Right kidney (tissue), 1 donor: ENCODE measurements around the gene ARHGAP26.
"Not testable (repeated sequence)": the region's sequence is repeated elsewhere in the genome, so short reads cannot be mapped to it uniquely, and the experiment has no call there.

Experiments used
- DNase-seq: peaks from one replicate; pipeline ENCODE4 v3.0.0-alpha.2; 2016

The ARHGAP26 gene

DNA sequence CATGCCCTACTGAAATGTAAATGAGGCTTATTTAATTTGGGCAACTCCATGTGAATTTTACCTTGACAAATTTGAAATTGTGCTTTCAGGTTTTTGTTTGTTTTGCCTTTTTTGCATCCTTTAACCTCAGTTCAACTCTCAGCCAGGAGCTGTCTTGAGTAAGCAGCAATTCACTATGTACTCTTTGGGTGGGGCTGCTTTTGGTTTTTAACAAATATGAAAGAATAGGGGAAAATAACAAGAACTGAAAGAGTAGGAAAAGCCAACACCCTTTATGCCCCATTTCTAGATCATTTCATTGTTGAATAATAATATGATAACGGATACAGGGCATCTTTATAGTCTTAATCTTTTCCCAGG is 192.0 kb downstream of the ARHGAP26 start:
- no peak for DNase-seq

DNA sequence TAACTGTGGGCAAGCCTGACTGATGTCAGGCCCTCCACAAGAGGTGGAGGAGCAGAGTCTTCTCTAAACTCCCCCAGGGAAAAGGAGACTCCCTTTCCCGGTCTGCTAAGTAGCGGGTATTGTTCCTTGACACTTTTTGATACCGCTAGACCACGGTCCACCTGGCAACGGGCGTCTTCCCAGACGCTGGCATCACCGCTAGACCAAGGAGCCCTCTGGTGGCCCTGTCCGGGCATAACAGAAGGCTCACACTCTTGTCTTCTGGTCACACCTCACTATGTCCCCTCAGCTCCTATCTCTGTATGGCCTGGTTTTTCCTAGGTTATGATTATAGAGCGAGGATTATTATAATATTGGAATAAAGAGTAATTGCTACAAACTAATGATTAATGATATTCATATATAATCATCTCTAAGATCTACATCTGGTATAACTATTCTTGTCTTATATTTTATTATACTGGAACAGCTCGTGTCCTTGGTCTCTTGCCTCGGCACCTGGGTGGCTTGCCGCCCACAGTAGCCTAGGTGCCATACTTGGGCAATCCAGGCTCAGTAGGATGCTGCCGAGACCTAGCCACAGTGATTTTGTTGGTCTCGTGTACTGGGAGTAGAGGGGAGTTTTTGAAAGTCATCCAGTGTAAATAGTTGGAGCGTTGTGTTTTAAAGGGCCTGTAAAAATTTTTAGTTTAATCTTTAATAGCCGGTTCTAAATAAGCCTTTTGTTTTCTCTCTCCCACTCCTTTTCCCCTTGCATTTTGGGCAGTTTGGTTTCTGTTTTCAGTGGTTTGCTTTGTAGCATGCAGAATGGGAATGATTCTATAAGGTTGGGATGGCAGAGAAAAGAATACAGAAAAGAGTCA is 195.3 kb downstream of the ARHGAP26 start:
- not testable (repeated sequence) for DNase-seq

DNA sequence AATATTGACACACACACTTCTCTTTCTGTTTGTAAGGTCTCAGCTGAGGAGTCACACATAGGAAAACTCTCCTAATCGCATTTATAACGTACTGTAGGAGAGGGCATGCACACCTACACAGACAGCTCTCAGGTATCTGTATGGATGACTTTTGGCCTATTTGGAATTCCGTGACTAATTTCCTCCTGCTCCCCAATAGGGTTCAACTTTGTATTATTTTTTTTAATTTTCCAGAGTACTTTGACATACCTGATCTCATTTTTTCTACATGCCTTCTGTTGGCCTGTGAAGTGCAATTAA is 195.9 kb downstream of the ARHGAP26 start:
- DNase-seq, result no peak

DNA sequence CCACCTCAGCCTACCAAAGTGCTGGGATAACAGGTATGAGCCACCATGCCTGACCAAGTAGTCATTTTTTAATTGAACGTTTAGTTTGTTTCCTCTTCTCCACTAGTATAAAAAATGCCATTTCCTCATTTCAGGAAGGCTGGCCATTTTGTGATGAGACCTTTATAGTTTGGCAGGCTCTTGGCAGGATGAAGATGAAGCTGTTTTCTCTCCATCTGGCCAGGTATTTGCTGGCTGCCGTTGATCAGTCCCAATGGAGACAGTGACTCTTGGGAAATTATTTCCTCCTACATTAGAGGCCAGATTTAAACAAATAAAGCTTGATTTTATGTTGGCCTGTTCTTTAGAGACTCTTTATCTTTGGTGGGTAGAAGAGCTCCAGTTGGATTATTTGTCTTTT is 199.0 kb downstream of the ARHGAP26 start:
- no peak for DNase-seq

DNA sequence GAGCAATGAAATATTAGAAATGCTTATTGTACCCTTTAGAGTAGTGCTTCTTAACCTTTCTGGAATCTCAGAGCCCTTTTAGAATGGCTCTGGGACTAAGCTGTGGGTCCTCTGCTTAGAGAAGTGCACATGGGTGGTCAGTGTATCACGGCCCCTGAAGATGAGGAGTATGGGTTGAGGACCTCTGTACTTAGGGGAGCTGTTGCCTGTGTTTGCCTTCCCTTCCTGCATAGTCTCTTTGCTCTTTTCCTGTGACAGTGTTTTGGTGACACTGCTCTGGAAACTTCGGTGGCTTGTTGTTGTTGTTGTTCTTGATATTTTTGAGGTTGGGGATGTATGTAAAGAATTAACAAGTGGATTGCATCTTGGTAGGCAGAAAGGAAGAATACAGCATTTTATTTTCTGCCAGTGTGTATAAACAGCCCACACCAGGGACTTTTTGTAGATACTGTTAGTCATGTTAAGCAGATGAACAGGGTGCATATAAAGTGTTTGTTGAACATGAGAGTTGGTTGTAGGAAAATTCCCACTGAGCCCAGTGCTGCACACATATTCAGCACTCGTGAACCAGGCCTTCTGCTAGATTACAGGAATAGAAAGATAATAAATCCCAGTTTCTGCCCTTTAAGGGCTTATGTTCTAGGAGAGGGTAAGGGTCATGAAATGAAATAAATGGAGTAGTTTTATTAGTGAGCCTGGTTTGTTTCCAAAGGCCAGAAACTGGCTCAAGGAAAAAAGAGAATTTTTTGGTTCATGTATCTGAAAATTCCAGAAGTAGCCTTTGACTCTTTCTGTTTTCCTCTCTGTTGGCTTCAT is 199.7 kb downstream of the ARHGAP26 start:
- DNase-seq, result no peak

DNA sequence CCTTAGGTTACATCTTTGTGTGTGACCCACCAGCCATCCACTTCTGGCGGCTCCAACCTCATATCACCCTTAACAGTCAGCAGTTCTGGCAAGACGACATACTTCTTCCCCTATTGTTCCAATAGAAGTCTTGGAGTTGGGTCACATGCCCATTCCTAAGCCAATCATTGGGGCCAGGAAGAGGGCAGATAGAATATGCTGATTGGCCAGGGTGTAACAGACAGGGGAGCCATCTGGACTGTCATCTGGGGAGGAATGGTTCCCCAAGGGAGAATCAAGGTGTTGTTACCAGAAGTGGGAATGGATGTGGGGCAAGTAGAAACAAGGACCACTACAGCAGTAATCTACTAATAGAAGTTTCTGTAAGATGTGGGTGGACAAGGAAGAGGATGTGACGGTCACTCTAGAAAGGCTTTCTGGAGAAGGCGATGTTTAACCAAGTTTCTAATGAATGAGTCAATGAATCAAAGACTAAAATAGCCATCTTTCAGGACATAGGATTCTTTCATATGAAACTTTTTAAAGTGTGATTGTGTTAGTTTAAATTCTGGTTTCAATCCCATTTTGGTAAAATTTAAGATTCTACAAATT is 200.4 kb downstream of the ARHGAP26 start:
- no peak for DNase-seq

DNA sequence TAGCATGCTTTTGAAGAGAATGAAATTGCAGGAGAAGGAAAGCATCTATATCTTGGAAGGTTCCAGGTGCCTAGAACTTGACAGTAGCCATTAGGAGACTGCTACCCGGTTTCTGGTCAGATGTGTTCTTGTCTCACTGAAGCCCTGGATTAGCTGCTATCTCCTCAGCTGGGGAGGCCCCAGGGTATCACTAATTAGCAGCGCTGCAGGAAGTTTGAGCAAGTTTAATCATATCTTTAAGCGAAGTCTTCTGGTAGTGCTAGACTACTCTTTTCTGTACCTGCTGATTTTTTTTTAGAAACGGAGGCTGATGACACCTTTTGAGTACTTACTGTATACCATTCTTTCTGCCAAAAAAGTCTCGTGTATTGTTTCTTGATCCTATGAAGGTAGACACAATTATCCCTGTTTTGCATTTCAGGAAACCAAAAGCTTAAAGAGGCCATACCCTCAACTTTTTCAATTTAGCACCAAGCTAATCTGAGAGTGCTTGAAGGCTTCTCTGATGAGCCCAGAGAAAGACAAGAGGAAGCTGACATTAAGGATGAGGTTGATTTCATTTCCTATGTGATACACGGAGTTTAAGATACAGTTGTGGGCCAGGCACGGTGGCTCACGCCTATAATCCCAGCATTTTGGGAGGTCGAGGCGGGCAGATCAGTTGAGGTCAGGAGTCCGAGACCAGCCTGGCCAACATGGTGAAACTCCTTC is 201.3 kb downstream of the ARHGAP26 start:
- no peak for DNase-seq

DNA sequence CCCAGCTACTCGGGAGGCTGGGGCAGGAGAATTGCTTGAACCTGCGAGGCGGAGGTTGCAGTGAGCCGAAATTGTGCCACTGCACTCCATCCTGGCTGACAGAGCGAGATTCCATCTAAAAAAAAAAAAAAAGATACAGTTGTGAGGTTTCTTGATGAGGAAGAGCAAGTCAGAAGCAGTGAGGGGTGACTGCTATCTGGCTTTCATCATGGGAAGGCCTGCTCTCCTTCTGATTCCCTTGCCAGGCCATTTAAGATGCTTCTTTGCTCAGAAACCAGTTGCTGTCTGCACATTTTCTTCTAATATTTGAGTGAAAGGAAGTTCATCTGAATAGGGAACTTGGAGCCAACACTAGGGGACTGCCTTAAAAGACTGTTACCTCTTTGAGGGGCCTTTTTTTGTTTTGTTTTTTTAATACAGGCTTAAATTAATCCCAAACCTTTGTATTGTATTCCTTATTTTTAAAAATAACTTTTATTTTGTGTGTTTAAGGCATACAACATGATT is 201.9 kb downstream of the ARHGAP26 start:
- DNase-seq, result no peak

DNA sequence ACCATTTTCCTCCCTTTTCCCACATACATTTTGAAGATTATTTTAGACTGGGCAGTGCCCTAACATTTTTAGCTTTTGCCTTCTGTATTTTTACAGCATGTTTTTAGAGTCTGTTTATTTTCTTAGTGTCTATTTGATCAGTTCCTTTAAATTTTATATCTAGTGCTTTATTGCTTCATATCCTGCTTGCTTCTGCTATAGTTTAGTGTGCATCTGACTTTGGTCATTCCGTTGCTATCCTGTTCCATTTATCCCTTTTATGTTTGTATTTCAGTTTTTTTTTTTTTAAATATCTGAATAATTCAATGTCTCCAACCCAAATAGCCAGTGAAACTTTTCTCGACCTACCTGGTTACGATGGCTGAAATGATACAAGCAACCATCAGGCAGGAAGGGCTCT is 203.8 kb downstream of the ARHGAP26 start:
- DNase-seq, result no peak

DNA sequence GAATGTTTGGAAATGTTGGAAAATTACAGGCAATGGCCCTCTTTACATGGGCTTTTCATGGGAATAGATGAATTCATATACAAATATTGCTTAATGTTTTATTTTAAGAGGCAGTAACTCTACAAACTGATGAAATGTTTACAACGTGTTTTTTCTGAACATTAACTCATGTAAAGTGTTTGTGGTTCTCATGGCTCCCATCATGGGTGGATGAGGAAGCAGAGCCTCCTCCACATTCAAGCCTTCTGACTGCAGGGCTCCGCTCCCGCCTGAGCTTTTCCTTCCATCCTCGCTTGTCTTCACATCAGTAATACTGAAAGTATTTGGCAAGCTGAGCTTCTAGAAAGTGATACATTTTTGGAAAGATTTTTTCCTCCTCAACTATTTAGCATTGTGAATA is 204.2 kb downstream of the ARHGAP26 start:
- no peak for DNase-seq

DNA sequence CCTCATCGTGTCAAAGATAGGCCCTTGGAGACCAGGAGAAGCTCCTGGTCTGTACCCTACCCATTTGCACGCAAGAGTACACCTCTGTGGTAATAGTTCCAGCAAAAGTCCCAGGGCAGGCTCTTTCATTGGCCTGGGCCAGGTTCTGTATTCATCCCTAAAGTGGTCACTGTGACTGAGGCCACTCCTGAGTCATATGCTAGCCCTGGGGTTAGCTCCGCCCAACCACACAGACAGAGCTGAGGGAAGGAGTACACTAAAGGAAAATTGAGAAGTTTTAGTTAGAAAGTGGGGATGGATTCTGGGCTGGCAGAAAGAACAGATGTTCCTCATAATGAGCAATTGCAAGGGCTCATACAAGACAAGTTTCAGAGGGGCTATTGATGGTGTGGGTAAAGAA is 206.7 kb downstream of the ARHGAP26 start:
- DNase-seq, result no peak

DNA sequence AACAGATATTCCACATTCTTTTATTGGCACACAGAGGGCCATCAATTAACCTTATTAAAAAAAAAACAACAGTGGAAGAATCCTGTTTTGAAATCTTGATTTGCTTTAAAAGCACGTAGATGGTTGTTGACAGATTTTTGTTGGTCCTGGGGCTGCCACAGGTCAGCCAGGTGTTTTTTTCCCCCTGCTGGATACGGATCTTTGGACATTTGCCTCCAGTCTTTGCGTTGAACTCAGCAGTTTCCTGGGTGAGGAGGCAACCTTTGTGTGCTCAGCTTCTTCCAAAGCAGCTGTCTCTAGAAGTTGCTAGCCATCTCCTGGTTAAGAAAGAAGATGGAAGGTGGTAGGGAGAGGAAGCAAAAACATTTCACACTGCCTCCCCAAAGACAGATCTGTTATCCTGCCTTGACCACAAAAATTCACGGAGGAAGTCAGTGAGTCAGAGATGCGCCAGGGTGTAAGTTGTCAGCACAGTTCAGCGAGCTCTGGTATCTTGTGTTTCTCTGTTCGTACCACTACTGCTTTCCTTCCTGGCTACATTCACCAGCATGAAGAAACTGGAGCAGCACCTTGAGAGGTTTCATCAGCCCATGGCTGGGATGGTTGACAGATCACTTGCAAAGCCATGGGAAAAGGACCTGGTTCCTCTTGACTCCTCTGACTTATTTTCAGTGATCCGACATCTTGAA is 207.3 kb downstream of the ARHGAP26 start:
- DNase-seq, result no peak

DNA sequence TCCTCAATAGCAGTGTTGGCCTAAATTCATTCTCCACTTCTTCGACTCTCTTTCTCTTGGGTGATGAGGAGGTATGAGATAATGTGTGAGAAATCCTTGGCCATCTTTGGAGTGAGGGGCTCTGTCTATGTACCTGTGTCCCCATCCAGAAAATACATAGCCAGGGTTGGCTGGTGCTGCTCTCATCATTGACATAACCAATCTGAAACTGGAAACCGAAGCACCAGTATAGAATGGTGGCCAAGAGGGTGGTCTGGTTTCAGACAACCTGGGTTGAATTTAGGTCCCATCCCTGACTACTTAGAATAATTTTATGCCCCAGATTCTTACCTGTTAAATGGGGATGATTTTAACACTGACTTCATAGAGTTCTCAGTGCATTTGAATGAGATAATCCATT is 208.1 kb downstream of the ARHGAP26 start:
- no peak for DNase-seq

DNA sequence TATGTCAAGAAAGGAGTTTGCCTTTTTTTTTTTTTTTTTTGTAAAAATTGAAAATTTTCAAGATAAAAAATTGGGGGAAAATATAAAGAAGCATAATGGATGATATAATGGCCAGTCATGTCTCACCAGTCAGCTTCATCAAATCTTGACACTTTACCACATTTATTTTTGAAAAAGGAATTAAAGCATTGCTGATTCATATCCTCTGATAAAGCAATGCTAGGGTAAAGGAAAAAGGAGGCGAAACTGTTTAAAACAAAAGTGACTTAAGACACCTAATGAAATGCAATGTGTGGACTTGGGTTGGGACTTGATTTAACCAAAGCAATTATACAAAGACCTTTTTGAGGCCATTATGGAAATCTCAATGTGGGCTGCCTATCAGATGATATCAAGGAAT is 208.5 kb downstream of the ARHGAP26 start:
- no peak for DNase-seq

DNA sequence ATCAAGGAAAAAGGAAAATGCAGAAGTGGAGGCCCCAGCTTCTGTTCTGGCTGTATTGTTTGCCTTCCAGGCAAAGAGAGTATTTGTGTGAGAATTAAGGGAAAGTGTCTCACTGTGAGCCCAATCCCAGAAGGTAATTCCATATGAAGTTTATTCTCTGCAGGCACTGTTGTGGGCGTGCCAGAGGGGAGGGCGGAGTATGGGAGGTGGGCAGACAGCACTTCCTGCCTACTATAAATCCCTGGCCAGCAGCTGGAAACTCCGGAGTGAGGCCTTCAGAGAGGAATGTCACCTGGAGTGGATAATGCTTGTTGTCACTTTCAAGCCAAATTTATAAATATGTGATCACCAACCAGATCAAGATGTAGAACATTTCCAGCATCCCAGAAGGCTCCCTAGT is 209.5 kb downstream of the ARHGAP26 start:
- no peak for DNase-seq

DNA sequence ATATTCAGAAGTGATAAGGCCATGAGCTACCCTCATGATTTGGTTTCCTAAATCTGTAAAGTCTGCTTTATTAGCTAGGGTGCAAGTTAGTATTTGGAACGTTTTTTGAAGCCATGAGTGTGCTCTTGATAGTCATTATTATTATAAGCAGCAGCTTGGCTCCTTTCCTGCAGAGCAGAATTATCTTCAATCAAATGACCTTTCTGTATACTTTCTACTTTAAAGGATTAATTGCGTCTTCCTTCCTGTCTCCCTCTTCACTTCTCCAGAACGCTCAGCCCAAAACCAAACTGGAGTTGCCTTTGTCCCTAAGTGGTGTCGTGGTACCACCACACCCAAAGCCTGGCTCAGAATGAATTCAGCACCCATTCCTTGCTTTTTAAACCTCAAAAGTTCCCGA is 211.3 kb downstream of the ARHGAP26 start:
- no peak for DNase-seq

DNA sequence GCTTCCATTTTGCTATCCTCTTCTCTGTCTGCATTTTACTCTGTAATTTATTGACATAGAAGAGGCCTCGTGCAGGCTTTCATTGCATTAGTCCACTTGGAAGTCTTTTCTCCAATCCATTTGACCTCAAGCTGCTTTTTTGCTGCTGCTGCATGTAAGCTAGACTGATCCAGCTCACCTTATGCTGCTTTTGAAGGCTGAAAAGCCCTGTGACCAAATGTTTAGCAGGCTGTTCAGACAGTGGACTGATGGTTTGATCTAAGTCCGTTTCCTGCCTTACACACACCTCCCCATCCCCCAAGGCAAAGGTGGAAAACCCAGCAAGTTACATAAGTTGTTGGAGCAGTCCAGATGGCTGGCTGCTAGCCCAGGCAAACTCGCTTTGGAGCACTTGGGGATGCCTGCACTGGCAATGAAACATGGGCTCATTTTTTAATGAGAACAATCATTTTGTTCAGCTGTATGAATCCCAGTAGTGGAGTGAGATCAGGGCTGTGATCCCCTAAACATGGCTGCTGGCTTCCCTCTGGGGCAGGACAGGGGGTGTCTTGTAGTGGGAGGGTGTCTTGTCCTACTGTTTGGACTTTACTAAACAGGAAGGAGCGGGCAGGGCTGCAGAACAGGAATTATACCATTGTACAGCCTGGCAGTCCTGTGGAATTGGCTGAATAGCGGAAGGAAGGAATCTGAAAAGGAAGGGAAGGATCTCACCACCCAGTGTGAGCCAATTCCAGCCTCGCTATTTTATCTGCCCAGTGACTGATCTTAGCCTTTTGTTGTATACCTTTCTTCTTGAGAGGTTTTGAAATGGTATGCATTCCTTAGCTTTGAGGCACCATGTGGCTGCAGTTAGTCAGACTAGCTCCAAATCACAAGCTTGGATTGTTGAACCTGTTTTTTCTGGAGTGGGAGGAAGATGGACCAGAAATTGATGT is 212.0 kb downstream of the ARHGAP26 start:
- DNase-seq, result peak; percentile 32

DNA sequence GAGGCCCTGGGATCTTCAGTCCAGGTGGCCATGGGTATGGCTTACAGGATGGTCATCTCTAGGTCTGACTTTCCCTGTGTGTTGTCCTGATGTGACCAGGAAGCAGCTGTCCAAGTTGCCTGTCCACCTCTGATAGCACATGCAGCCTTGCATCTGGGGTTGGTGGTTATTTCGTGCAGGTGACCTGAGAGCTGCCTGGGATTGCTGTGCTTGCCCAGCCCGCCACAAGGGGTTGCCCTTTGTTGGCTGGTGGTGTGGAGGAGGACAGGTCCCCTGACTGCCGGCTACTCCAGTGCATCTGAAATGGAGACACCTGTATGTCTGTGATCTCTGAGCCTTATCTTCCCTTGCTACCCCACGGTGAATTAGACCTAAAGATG is 212.6 kb downstream of the ARHGAP26 start:
- no peak for DNase-seq

DNA sequence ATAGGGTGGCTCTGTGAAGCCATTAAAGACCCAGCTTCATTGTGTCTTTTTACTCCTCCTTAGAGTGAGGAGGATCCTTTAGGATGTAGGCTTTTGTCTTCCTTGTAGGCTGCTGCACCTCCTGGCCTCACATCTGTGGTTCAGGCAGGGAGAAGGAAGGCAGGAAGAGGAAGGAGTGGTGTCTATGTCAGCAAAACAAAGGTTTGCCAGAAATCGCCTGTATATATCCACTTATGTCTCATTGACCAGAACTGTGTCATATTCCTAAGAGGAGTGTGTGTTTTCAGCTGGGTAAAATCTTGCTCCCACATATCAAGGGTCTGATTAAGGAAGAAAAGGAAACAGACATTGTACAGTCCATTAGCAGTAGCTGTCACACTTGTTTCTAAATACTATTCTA is 213.8 kb downstream of the ARHGAP26 start:
- no peak for DNase-seq

DNA sequence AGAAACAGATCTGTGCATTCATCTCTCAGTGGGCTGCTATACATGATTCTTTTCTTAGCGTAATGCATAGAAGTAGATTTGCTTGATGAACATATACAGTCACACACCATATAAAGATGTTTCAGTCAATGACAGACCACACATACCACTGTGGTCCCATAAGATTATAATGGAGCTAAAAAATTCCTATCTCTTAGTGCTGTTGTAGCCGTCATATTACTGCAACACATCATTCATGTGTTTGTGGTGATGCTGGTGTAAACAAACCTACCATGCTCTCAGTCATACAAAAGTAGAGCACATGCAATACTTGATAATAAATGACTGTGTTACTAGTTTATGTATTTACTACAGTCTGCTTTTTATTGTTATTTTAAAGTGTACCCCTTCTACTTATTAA is 214.3 kb downstream of the ARHGAP26 start:
- DNase-seq, result no peak

DNA sequence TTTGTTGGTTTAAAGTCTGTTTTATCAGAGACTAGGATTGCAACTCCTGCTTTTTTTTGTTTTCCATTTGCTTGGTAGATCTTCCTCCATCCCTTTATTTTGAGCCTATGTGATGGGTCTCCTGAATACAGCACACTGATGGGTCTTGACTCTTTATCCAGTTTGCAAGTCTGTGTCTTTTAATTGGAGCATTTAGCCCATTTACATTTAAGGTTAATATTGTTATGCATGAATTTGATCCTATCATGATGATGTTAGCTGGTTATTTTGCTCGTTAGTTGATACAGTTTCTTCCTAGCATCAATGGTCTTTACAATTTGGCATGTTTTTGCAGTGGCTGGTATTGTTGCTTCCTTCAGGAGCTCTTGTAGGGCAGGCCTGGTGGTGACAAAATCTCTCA is 219.1 kb downstream of the ARHGAP26 start:
- not testable (repeated sequence) for DNase-seq
